CD1c-positive myeloid dendritic cell (primary cell): ENCODE data around the gene TREX2.

Experiments used
- DNase-seq: peaks from one replicate; pipeline ENCODE4 v3.0.0-alpha.2; 2016; ENCODE audit errors: extremely low spot score

Gene TREX2

GRCh38 chrX:153445856-153446635, at the start of gene TREX2:
Gene TREX2 (minus strand): TSS chrX:153446056. CDS start chrX:153445430, 626 bp downstream.
- DNase-seq: no peak

- no peak for DNase-seq
Measured at GRCh38 chrX:153495362-153495751, 49.5 kb upstream of the TREX2 start.

GRCh38 chrX:153494541-153495361, 48.9 kb upstream of the TREX2 start, which contains the start of gene BGN:
Gene BGN (plus strand): TSS chrX:153494980. CDS start chrX:153504632, 9,652 bp downstream.
- DNase-seq: no peak

- DNase-seq: no peak
Measured at GRCh38 chrX:153494061-153494460, 48.2 kb upstream of the TREX2 start.

GRCh38 chrX:153493085-153493484, 47.2 kb upstream of the TREX2 start:
- no peak for DNase-seq

GRCh38 chrX:153492543-153492942, 46.7 kb upstream of the TREX2 start:
- DNase-seq: no peak

- no peak for DNase-seq
Measured at GRCh38 chrX:153491918-153492317, 46.1 kb upstream of the TREX2 start.

GRCh38 chrX:153491351-153491914, 45.6 kb upstream of the TREX2 start:
- DNase-seq: no peak

GRCh38 chrX:153490217-153490930, 44.5 kb upstream of the TREX2 start:
- no peak for DNase-seq

GRCh38 chrX:153488231-153488914, 42.5 kb upstream of the TREX2 start:
- DNase-seq: no peak

- no peak for DNase-seq
Measured at GRCh38 chrX:153487590-153488071, 41.8 kb upstream of the TREX2 start.

GRCh38 chrX:153486171-153486570, 40.3 kb upstream of the TREX2 start:
- DNase-seq: no peak

GRCh38 chrX:153485396-153486080, 39.7 kb upstream of the TREX2 start:
- no peak for DNase-seq

GRCh38 chrX:153482376-153483015, 36.6 kb upstream of the TREX2 start:
- no peak for DNase-seq

- no peak for DNase-seq
Measured at GRCh38 chrX:153481043-153481442, 35.2 kb upstream of the TREX2 start.

- no peak for DNase-seq
Measured at GRCh38 chrX:153478746-153479145, 32.9 kb upstream of the TREX2 start.

- DNase-seq: no peak
Measured at GRCh38 chrX:153477901-153478300, 32.0 kb upstream of the TREX2 start.

- no peak for DNase-seq
Measured at GRCh38 chrX:153477364-153477857, 31.6 kb upstream of the TREX2 start.

GRCh38 chrX:153476666-153477363, 31.0 kb upstream of the TREX2 start:
- no peak for DNase-seq
